K562 (cell line): Measurements from ENCODE around the gene ABI3BP. TPM values are rescaled to one million over a fixed set of nuclear protein-coding genes. Genes with fewer than 3 reads are reported as not detected.

Source experiments
- ARID3A ChIP-seq: IDR thresholded peaks from 2 replicates; pipeline ENCODE4 v1.6.1; 2012; ENCODE audit warnings: low read depth, low read length, improper control_type of control experiment, borderline replicate concordance
- CBX5 ChIP-seq: IDR thresholded peaks from 2 replicates; pipeline ENCODE4 v1.6.1; 2014; ENCODE audit warnings: low read depth, borderline replicate concordance
- CLOCK ChIP-seq: fragments of 250-450 bp; sonication (Bioruptor Pico); IDR thresholded peaks from 2 replicates; pipeline ENCODE4 v1.4.0; 2020; ENCODE audit warnings: mild to moderate bottlenecking, moderate library complexity, borderline replicate concordance
- CREM ChIP-seq: IDR thresholded peaks from 2 replicates; pipeline ENCODE4 v1.6.1; 2014; ENCODE audit warnings: antibody characterized with exemption, low read depth
- ELF1 ChIP-seq: fragments of 200-800 bp; sonication (Bioruptor generic); IDR thresholded peaks from 2 replicates; pipeline ENCODE4 v1.6.1; 2016; ENCODE audit warnings: missing genetic modification characterization, missing compliant biosample characterization
- FOXK2 ChIP-seq, 2 experiments: fragments of 450-650 bp; IDR thresholded peaks in 1 of 2; conservative IDR thresholded peaks in 1 of 2; 2 replicates each; pipeline ENCODE4 v1.6.1; 2016; ENCODE audit warnings: low read depth in 2 of 2, mild to moderate bottlenecking in 1 of 2
- TAF1 ChIP-seq: IDR thresholded peaks from 2 replicates; pipeline ENCODE4 v1.6.1; 2011; ENCODE audit warnings: mild to moderate bottlenecking, low read length, moderate library complexity; ENCODE audit not compliant: insufficient read depth, control insufficient read depth, severe bottlenecking; ENCODE audit errors: extremely low read depth
- USF1 ChIP-seq: sonication (generic); formaldehyde crosslinking; IDR thresholded peaks from 2 replicates; pipeline ENCODE4 v1.9.0; 2022; ENCODE audit warnings: mild to moderate bottlenecking, missing genetic modification reagents
- ZBTB33 ChIP-seq: sonication (generic); formaldehyde crosslinking; IDR thresholded peaks from 2 replicates; pipeline ENCODE4 v1.8.1; 2023; ENCODE audit warnings: mild to moderate bottlenecking, missing genetic modification reagents
- ZBTB49 ChIP-seq: sonication (generic); formaldehyde crosslinking; IDR thresholded peaks from 2 replicates; pipeline ENCODE4 v1.8.0; 2022; ENCODE audit warnings: missing genetic modification reagents, mild to moderate bottlenecking, borderline replicate concordance
- ZNF224 ChIP-seq: sonication (generic); formaldehyde crosslinking; IDR thresholded peaks from 2 replicates; pipeline ENCODE4 v1.8.0; 2022; ENCODE audit warnings: mild to moderate bottlenecking, missing genetic modification reagents
- polyA plus RNA-seq, 8 experiments: library from polyadenylated mRNA; depleted of rRNA in 4 of 8; stranded (reverse) in 5 of 8; unstranded in 3 of 8; fragments of >200 nt; fragmentation: Nextera tagmentation in 2 of 8; fragmentation: Illumina TruSeq in 1 of 8; extraction: Ambion mirVana in 2 of 8; extraction: Trizol in 1 of 8; gene quantifications; 2 replicates each; pipeline versions ENCODE4 v1.2.1 to v1.2.3, GENCODE V29; 2011 to 2014; ENCODE audit warnings: inconsistent platforms in 1 of 8, missing spikeins in 1 of 8
- total RNA-seq, 7 experiments: library from RNA; depleted of rRNA in 6 of 7; stranded (reverse); fragments of >200 nt in 6 of 7; fragmentation: Illumina TruSeq in 2 of 7; extraction: Trizol in 2 of 7; gene quantifications; 2 replicates each; pipeline versions ENCODE4 v1.2.1 to v1.2.3, GENCODE V29; 2011 to 2021; ENCODE audit warnings: low replicate concordance in 1 of 7

Gene ABI3BP
- total and polyA plus RNA-seq, 9 of the 15 experiments (the other 6 are each of a cell fraction or from before 2014, with no cell fraction given) = 0.01 to 0.24 (median 0.06) TPM; not detected in 5

- TF ChIP-seq ARID3A (no peak), ELF1 (tag) (no peak), ZBTB33 (CRISPR knock-in tag) (no peak), CLOCK (CRISPR knock-in tag) (no peak), ZBTB49 (CRISPR knock-in tag) (no peak), FOXK2 (conservative IDR thresholded peaks at IDR 0.05 in 1 of 2, IDR thresholded peaks at IDR 0.05 in 1 of 2; ENCODE audit: low read depth in 2 of 2) (no peak), ZNF224 (CRISPR knock-in tag) (no peak), TAF1 (no peak), USF1 (CRISPR knock-in tag) (no peak), CBX5 (no peak), CREM (no peak)
These were observed 289.4 kb downstream of the ABI3BP start (continued) for GRCh38 chr3:100703865-100704264.
